BJ (cell line): ENCODE data around the gene SUN5. TPM values are rescaled to one million over a fixed set of nuclear protein-coding genes. Genes with fewer than 3 reads are reported as not detected.

Experiments
- CTCF ChIA-PET: fragments of 350-600 bp; formaldehyde crosslinking; extraction: SDS; loops from one replicate; lab custom pipeline; 2021; ENCODE audit warnings: antibody characterized with exemption, inconsistent platforms; lab: Yijun Ruan, JAX
- POLR2A ChIA-PET: fragments of 300-600 bp; sonication (Branson Sonifier 250); formaldehyde crosslinking; extraction: SDS; loops from one replicate; lab custom pipeline; 2021; ENCODE audit warnings: antibody characterized with exemption; lab: Charles Lee
- DNase-seq: peaks from one replicate; pipeline ENCODE4 v3.0.0-alpha.2; 2011; ENCODE audit warnings: low read depth
- H3K27me3 ChIP-seq: 2 replicates; pipeline ENCODE4 v1.6.0; 2011; ENCODE audit warnings: low read length; ENCODE audit not compliant: control insufficient read depth, insufficient read depth
- H3K36me3 ChIP-seq: 2 replicates; pipeline ENCODE4 v1.5.1; 2011; ENCODE audit warnings: low read length; ENCODE audit not compliant: control insufficient read depth, insufficient read depth
- H3K4me3 ChIP-seq: 2 replicates; pipeline ENCODE4 v1.5.1; 2011; ENCODE audit warnings: low read depth, mild to moderate bottlenecking, control low read depth, low read length
- polyA plus RNA-seq: library from polyadenylated mRNA; depleted of rRNA; stranded (reverse); fragments of >200 nt; gene quantifications from 2 replicates; pipeline ENCODE4 v1.2.3, GENCODE V29; 2011
- TF ChIP-seq, protein P1 (sequence below): IDR thresholded peaks from 2 replicates; pipeline ENCODE4 v1.5.1; 2011; ENCODE audit warnings: low read depth, mild to moderate bottlenecking, control low read depth, inconsistent platforms, low read length, moderate library complexity; ENCODE audit not compliant: insufficient read depth

Gene SUN5
- polyA plus RNA-seq, 1 experiment, result not detected

- no peaks in the 10 kb centered on the region for H3K36me3 ChIP-seq
- ChIA-PET CTCF (interaction anchor here (1.0 kb wide), 1 partner anchor 12 kb away, joined by 3 read pairs; no protein-coding TSS in a partner anchor), POLR2A (no interaction called here)
- H3K4me3 ChIP-seq, result no peak overlapping the region
- no peaks in the 10 kb centered on the region for H3K27me3 ChIP-seq
- no peak for DNase-seq
- TF ChIP-seq, protein P1, sequence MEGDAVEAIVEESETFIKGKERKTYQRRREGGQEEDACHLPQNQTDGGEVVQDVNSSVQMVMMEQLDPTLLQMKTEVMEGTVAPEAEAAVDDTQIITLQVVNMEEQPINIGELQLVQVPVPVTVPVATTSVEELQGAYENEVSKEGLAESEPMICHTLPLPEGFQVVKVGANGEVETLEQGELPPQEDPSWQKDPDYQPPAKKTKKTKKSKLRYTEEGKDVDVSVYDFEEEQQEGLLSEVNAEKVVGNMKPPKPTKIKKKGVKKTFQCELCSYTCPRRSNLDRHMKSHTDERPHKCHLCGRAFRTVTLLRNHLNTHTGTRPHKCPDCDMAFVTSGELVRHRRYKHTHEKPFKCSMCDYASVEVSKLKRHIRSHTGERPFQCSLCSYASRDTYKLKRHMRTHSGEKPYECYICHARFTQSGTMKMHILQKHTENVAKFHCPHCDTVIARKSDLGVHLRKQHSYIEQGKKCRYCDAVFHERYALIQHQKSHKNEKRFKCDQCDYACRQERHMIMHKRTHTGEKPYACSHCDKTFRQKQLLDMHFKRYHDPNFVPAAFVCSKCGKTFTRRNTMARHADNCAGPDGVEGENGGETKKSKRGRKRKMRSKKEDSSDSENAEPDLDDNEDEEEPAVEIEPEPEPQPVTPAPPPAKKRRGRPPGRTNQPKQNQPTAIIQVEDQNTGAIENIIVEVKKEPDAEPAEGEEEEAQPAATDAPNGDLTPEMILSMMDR, result no peak
Observed at GRCh38 chr20:33043731-33044181, 39.5 kb upstream of the SUN5 start.

- ChIA-PET POLR2A (no interaction called here), CTCF (interaction anchor here (1.0 kb wide), 1 partner anchor 13 kb away, joined by 3 read pairs; no protein-coding TSS in a partner anchor)
- DNase-seq, result no peak
- TF ChIP-seq, protein P1, result no peak
- H3K36me3 ChIP-seq, result no peaks in the 10 kb centered on the region
- no peaks in the 10 kb centered on the region for H3K27me3 ChIP-seq
- no peak overlapping the region for H3K4me3 ChIP-seq
Observed at GRCh38 chr20:33042983-33043730, 38.9 kb upstream of the SUN5 start.

DNA sequence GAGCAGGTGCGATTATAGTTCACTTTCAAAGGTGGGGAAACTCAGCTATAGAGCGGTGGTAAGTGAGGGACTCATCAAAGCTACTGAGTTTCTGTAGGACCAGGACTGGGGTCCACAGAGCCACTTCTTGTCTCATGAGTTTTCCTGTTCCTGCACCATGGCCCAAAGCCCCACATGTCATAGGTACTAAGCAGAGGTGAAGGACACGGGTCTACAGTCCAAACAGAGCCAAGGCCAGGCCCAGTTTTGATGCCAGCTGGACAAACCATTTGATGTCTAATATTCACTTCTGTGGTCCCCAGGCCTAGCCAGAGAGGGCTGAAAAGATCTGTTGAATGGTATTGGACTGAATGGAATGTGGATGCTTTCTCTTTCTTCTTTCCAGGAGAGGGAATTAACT, 38.2 kb upstream of the SUN5 start:
- no peak overlapping the region for H3K4me3 ChIP-seq
- ChIA-PET POLR2A (no interaction called here), CTCF (interaction anchor here (0.5 to 1.0 kb wide), 2 partner anchors 36 to 368 kb away, joined by 3 read pairs; no protein-coding TSS in a partner anchor)
- TF ChIP-seq, protein P1, result no peak
- no peaks in the 10 kb centered on the region for H3K36me3 ChIP-seq
- DNase-seq, result no peak
- H3K27me3 ChIP-seq, result no peaks in the 10 kb centered on the region

GRCh38 chr20:33038243-33038642, 34.0 kb upstream of the SUN5 start:
- Histone ChIP-seq H3K36me3 (no peaks in the 10 kb centered on the region), H3K27me3 (no peaks in the 10 kb centered on the region), H3K4me3 (no peak overlapping the region)
- no peak for DNase-seq
- TF ChIP-seq, protein P1, result no peak
- ChIA-PET POLR2A (no interaction called here), CTCF (no interaction called here)

DNA sequence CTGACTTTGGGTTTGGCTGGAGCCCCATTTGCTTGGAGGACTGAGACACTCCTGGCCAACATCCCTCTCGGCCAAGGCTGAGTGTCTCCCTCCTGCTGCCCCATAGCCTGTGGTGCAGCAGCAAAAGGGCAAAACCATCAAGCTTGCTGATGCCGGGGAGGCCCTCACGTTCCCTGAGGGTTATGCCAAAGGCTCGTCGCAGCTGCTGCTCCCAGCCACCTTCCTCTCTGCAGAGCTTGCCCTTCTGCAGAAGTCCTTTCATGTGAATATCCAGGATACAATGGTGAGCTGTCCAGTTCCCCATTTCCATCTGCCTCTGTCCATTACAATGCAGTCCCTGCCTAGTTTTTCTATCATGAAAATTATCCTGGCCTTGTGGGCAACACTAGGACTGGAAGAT, 33.2 kb upstream of the SUN5 start:
- H3K4me3 ChIP-seq, result no peak overlapping the region
- CTCF ChIA-PET, result no interaction called here
- no peaks in the 10 kb centered on the region for H3K36me3 ChIP-seq
- no peaks in the 10 kb centered on the region for H3K27me3 ChIP-seq
- TF ChIP-seq, protein P1, result no peak
- DNase-seq, result no peak
- POLR2A ChIA-PET, result no interaction called here
